Keratinocyte (primary cell): Measurements from ENCODE around the gene NEGR1. TPM values are rescaled to one million over a fixed set of nuclear protein-coding genes. Genes with fewer than 3 reads are reported as not detected.

ENCODE experiments used
- DNase-seq: peaks from one replicate; pipeline ENCODE4 v3.0.0-alpha.2; 2011; ENCODE audit warnings: low read depth, missing footprints, low spot score
- FAIRE-seq: peaks from 2 replicates; lab custom pipeline; 2011; peaks lifted over from hg19 to GRCh38; lab: Jason Lieb, UNC
- H2AFZ ChIP-seq: 2 replicates; pipeline ENCODE4 v1.6.0; 2012; ENCODE audit warnings: low read length, control low read depth, inconsistent platforms; ENCODE audit not compliant: control insufficient read depth
- H3K27ac ChIP-seq: 2 replicates; pipeline ENCODE4 v1.5.1; 2011; ENCODE audit warnings: low read length; ENCODE audit not compliant: control insufficient read depth, insufficient read depth
- H3K27me3 ChIP-seq: 3 replicates; pipeline ENCODE4 v1.6.0; 2011; ENCODE audit warnings: low read length; ENCODE audit not compliant: control insufficient read depth, insufficient read depth; ENCODE audit errors: extremely low read depth
- H3K36me3 ChIP-seq, 2 experiments: 2 replicates in 1 of 2; 3 replicates in 1 of 2; pipeline ENCODE4 v1.5.1; 2011; ENCODE audit warnings: low read length in 2 of 2, mild to moderate bottlenecking in 1 of 2; ENCODE audit not compliant: control insufficient read depth in 2 of 2, insufficient read depth in 2 of 2; ENCODE audit errors: extremely low read depth in 1 of 2
- H3K4me1 ChIP-seq: 3 replicates; pipeline ENCODE4 v1.5.1; 2011; ENCODE audit warnings: low read length; ENCODE audit not compliant: control insufficient read depth, insufficient read depth; ENCODE audit errors: extremely low read depth
- H3K4me2 ChIP-seq: 3 replicates; pipeline ENCODE4 v1.6.0; 2011; ENCODE audit warnings: low read depth, low read length; ENCODE audit not compliant: control insufficient read depth, insufficient read depth; ENCODE audit errors: extremely low read depth
- H3K4me3 ChIP-seq, 3 experiments: fragments of 200-600 bp in 1 of 3; sonication (generic) in 1 of 3; 2 replicates in 2 of 3; 3 replicates in 1 of 3; pipeline ENCODE4 v1.5.1; 2011 to 2016; ENCODE audit warnings: low read length in 3 of 3, mild to moderate bottlenecking in 3 of 3, control low read depth in 2 of 3, inconsistent platforms in 1 of 3, low read depth in 1 of 3, mixed read lengths in 1 of 3, mixed run types in 1 of 3, moderate library complexity in 1 of 3; ENCODE audit not compliant: control insufficient read depth in 2 of 3, insufficient read depth in 2 of 3; ENCODE audit errors: extremely low read depth in 1 of 3
- H3K79me2 ChIP-seq: 2 replicates; pipeline ENCODE4 v1.6.0; 2012; ENCODE audit warnings: low read length; ENCODE audit not compliant: control insufficient read depth, insufficient read depth
- H3K9ac ChIP-seq: 3 replicates; pipeline ENCODE4 v1.6.0; 2011; ENCODE audit warnings: low read length; ENCODE audit not compliant: control insufficient read depth, insufficient read depth; ENCODE audit errors: extremely low read depth
- H3K9me1 ChIP-seq: 3 replicates; pipeline ENCODE4 v1.6.0; 2011; ENCODE audit warnings: low read length; ENCODE audit not compliant: control insufficient read depth, insufficient read depth; ENCODE audit errors: extremely low read depth
- H3K9me3 ChIP-seq: 2 replicates; pipeline ENCODE4 v1.5.1; 2012; ENCODE audit warnings: low read depth, low read length; ENCODE audit not compliant: control insufficient read depth
- H4K20me1 ChIP-seq: 3 replicates; pipeline ENCODE4 v1.6.0; 2011; ENCODE audit warnings: low read length; ENCODE audit not compliant: control insufficient read depth, insufficient read depth; ENCODE audit errors: extremely low read depth
- EZH2 ChIP-seq: IDR thresholded peaks from one replicate; pipeline ENCODE4 v1.6.1; 2012; ENCODE audit warnings: inconsistent platforms, mild to moderate bottlenecking, low read length, moderate library complexity
- dilution Hi-C: fragments of 300-500 bp; cut with MboI; formaldehyde crosslinking; loops from one replicate; pipeline ENCODE4 v1.7.0; 2020; ENCODE audit warnings: low sequenced_read_pairs; ENCODE audit not compliant: extremely low pct_ligation_motif_present
- polyA plus RNA-seq, 5 experiments: library from polyadenylated mRNA; depleted of rRNA in 3 of 5; stranded (reverse) in 3 of 5; stranded (forward) in 1 of 5; unstranded in 1 of 5; fragments of >200 nt; gene quantifications; 1 replicate in 1 of 5; 2 replicates in 3 of 5; 3 replicates in 1 of 5; pipeline versions ENCODE4 v1.2.1 to v1.2.3, GENCODE V29; 2011 to 2012; ENCODE audit warnings: missing spikeins in 2 of 5, low read depth in 1 of 5, low replicate concordance in 1 of 5
- TF ChIP-seq, protein P1 (sequence below), 3 experiments: IDR thresholded peaks in 1 of 3; conservative IDR thresholded peaks in 1 of 3; optimal IDR thresholded peaks in 1 of 3; 2 replicates in 2 of 3; 3 replicates in 1 of 3; pipeline versions ENCODE3 to v1.5.1; 2011; ENCODE audit warnings: low read length in 3 of 3, mild to moderate bottlenecking in 3 of 3, moderate library complexity in 2 of 3, control low read depth in 1 of 3, inconsistent platforms in 1 of 3; ENCODE audit not compliant: insufficient read depth in 2 of 3; ENCODE audit errors: extremely low read depth in 1 of 3

The NEGR1 gene
- polyA plus RNA-seq, 1 donor (not counting 4 experiments of a cell fraction or from before 2014, with no cell fraction given), result 1.6 TPM

DNA sequence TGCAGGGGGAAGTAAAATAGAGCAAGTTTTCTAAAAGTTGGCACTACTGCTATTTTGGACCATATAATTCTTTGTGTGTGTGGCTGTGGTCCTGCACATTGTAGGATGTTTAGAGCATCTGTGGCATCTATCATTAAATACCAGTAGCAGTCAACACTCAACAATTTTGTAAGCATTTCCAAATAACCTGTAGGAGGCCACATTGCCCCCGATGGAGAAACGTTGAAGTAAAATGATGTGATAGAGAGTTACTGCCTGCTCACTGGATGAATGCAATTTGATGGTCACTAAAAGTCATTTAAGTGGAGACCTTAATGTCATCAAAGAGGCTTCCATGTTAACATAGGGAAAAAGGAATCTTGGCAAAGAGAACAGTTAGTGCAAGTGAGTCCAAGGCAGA, 560.8 kb downstream of the NEGR1 start:
- TF ChIP-seq, protein P1, sequence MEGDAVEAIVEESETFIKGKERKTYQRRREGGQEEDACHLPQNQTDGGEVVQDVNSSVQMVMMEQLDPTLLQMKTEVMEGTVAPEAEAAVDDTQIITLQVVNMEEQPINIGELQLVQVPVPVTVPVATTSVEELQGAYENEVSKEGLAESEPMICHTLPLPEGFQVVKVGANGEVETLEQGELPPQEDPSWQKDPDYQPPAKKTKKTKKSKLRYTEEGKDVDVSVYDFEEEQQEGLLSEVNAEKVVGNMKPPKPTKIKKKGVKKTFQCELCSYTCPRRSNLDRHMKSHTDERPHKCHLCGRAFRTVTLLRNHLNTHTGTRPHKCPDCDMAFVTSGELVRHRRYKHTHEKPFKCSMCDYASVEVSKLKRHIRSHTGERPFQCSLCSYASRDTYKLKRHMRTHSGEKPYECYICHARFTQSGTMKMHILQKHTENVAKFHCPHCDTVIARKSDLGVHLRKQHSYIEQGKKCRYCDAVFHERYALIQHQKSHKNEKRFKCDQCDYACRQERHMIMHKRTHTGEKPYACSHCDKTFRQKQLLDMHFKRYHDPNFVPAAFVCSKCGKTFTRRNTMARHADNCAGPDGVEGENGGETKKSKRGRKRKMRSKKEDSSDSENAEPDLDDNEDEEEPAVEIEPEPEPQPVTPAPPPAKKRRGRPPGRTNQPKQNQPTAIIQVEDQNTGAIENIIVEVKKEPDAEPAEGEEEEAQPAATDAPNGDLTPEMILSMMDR (optimal IDR thresholded peaks at IDR 0.05 in 1 of 3, IDR thresholded peaks at IDR 0.05 in 1 of 3, conservative IDR thresholded peaks at IDR 0.05 in 1 of 3; ENCODE audit: extremely low read depth in 1 of 3, insufficient read depth in 2 of 3, low read length in 3 of 3), result no peak
- no peak for TF ChIP-seq EZH2
- dilution Hi-C loops, result no loop called here

DNA sequence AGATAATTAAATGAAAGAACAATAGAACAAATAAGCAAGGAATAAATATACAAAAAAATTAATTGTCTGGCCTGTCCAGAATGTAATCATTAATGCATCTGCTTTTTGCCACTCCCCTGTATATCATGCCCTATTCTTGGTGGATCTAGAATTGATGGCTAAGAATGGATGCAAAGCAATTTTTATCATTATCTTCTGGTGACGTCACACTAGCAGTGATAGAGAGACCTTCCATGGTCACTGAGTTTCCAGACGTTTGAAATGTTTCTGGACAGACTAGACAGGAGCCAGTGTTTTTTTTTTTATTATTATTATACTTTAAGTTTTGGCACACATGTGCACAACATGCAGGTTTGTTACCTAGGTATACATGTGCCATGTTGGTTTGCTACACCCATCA, 563.0 kb downstream of the NEGR1 start:
- Histone ChIP-seq H3K4me2 (no peak overlapping the region), H3K4me1 (no peaks in the 10 kb centered on the region), H3K79me2 (no peaks in the 10 kb centered on the region), H3K9me3 (no peaks in the 10 kb centered on the region), H3K9me1 (no peaks in the 10 kb centered on the region), H3K27ac (no peak overlapping the region), H3K36me3 (no peaks in the 10 kb centered on the region), H4K20me1 (no peaks in the 10 kb centered on the region), H3K4me3 (no peak overlapping the region), H2AFZ (no peak overlapping the region), H3K27me3 (no peaks in the 10 kb centered on the region), H3K9ac (no peak overlapping the region)
- FAIRE-seq (no peak), DNase-seq (no peak)
- TF ChIP-seq, protein P1 (optimal IDR thresholded peaks at IDR 0.05 in 1 of 3, IDR thresholded peaks at IDR 0.05 in 1 of 3, conservative IDR thresholded peaks at IDR 0.05 in 1 of 3; ENCODE audit: extremely low read depth in 1 of 3, insufficient read depth in 2 of 3, low read length in 3 of 3), result no peak
- no peak for TF ChIP-seq EZH2
- dilution Hi-C loops, result no loop called here

More for the DNA sequence above, 560.8 kb downstream of the NEGR1 start:
- Histone ChIP-seq H3K9me1 (no peaks in the 10 kb centered on the region), H3K4me1 (no peaks in the 10 kb centered on the region), H2AFZ (no peak overlapping the region), H3K36me3 (no peaks in the 10 kb centered on the region), H3K9ac (no peak overlapping the region), H4K20me1 (no peaks in the 10 kb centered on the region), H3K27ac (no peak overlapping the region), H3K79me2 (no peaks in the 10 kb centered on the region), H3K4me2 (no peak overlapping the region), H3K27me3 (no peaks in the 10 kb centered on the region), H3K9me3 (no peaks in the 10 kb centered on the region), H3K4me3 (no peak overlapping the region)
- DNase-seq (no peak), FAIRE-seq (no peak)
